OCI-LY3 (cell line): ENCODE measurements around the gene MACROD2.

Experiments used
- H2AFZ ChIP-seq: fragments of 200-600, 300-600 bp; shearing (Covaris generic); 2 replicates; pipeline ENCODE4 v1.6.0; 2014; ENCODE audit warnings: antibody characterized with exemption, low read depth, low read length
- H3K27ac ChIP-seq: fragments of 200-600, 300-600 bp; sonication (generic); 2 replicates; pipeline ENCODE4 v1.5.1; 2014; ENCODE audit warnings: mild to moderate bottlenecking, low read length, moderate library complexity, mixed read lengths
- H3K27me3 ChIP-seq: fragments of 200-600, 300-600 bp; sonication (generic); 2 replicates; pipeline ENCODE4 v1.6.1; 2014; ENCODE audit warnings: low read depth, low read length, mixed read lengths
- H3K36me3 ChIP-seq: fragments of 200-600, 300-600 bp; sonication (generic); replicated peaks from 2 replicates; pipeline ENCODE3; 2014; ENCODE audit warnings: low read depth, low read length, mixed read lengths
- H3K4me1 ChIP-seq: fragments of 300-600, 200-600 bp; sonication (generic); 2 replicates; pipeline ENCODE4 v1.6.1; 2014; ENCODE audit warnings: low read length, mixed read lengths
- H3K4me2 ChIP-seq: fragments of 200-600, 300-600 bp; sonication (generic); 2 replicates; pipeline ENCODE4 v1.6.1; 2014; ENCODE audit warnings: low read length, mixed read lengths
- H3K4me3 ChIP-seq: fragments of 300-600, 200-600 bp; sonication (generic); 2 replicates; pipeline ENCODE4 v1.5.1; 2014; ENCODE audit warnings: antibody characterized with exemption, mild to moderate bottlenecking, low read length, moderate library complexity
- H3K79me2 ChIP-seq: fragments of 300-600, 200-600 bp; shearing (Covaris generic); 2 replicates; pipeline ENCODE4 v1.6.1; 2014; ENCODE audit warnings: mild to moderate bottlenecking, low read length, mixed read lengths
- H3K9ac ChIP-seq: fragments of 300-600, 200-600 bp; shearing (Covaris generic); 2 replicates; pipeline ENCODE4 v1.6.0; 2014; ENCODE audit warnings: mild to moderate bottlenecking, low read length, moderate library complexity
- H3K9me3 ChIP-seq: fragments of 200-600, 300-600 bp; shearing (Covaris generic); 2 replicates; pipeline ENCODE4 v1.6.1; 2014; ENCODE audit warnings: low read length, mixed read lengths; ENCODE audit not compliant: insufficient read depth
- H4K20me1 ChIP-seq: fragments of 200-600, 300-600 bp; sonication (generic); 2 replicates; pipeline ENCODE4 v1.6.1; 2016; ENCODE audit warnings: low read length, mixed read lengths; ENCODE audit not compliant: insufficient read depth
- CTCF ChIP-seq: fragments of 200-600, 300-600 bp; sonication (generic); IDR thresholded peaks from 2 replicates; pipeline ENCODE4 v1.5.1; 2014; ENCODE audit warnings: antibody characterized with exemption, low read length, low read depth
- EZH2phosphoT487 ChIP-seq: fragments of 200-600 bp; shearing (Covaris generic); IDR thresholded peaks from 2 replicates; pipeline ENCODE4 v1.6.1; 2018; ENCODE audit warnings: antibody characterized with exemption, mixed run types, low read depth

Gene MACROD2

GRCh38 chr20:15439551-15439950, 1444.2 kb downstream of the MACROD2 start:
- no peaks in the 10 kb centered on the region for H3K36me3 ChIP-seq
- H3K9me3 ChIP-seq = no peaks in the 10 kb centered on the region
- TF ChIP-seq EZH2phosphoT487 (no peak), CTCF (no peak)
- no peak overlapping the region for H3K27ac ChIP-seq
- no peaks in the 10 kb centered on the region for H4K20me1 ChIP-seq
- H3K9ac ChIP-seq = no peak overlapping the region
- H3K4me2 ChIP-seq = no peak overlapping the region
- peaks cover 13% of the 10 kb centered on the region for H3K4me1 ChIP-seq
- no peak overlapping the region for H2AFZ ChIP-seq
- no peaks in the 10 kb centered on the region for H3K27me3 ChIP-seq
- H3K79me2 ChIP-seq = no peaks in the 10 kb centered on the region
- H3K4me3 ChIP-seq = no peak overlapping the region

GRCh38 chr20:15440049-15440820, 1444.9 kb downstream of the MACROD2 start:
- no peak overlapping the region for H3K27ac ChIP-seq
- no peaks in the 10 kb centered on the region for H3K36me3 ChIP-seq
- peaks cover 13% of the 10 kb centered on the region for H3K4me1 ChIP-seq
- no peaks in the 10 kb centered on the region for H3K79me2 ChIP-seq
- no peaks in the 10 kb centered on the region for H4K20me1 ChIP-seq
- H3K9ac ChIP-seq = no peak overlapping the region
- no peaks in the 10 kb centered on the region for H3K9me3 ChIP-seq
- 0 out of 2 replicates have a peak overlapping the region, but pooled peaks have one; percentile 0 for H2AFZ ChIP-seq
- H3K4me2 ChIP-seq = peak overlapping the region; percentile 51
- peak; percentile 32; the same call in 1 of the 2 replicates for TF ChIP-seq CTCF
- no peak for TF ChIP-seq EZH2phosphoT487
- H3K27me3 ChIP-seq = no peaks in the 10 kb centered on the region
- peak overlapping the region; percentile 23 for H3K4me3 ChIP-seq

- H4K20me1 ChIP-seq = no peaks in the 10 kb centered on the region
- no peak for TF ChIP-seq EZH2phosphoT487
- no peak for TF ChIP-seq CTCF
- H3K36me3 ChIP-seq = no peaks in the 10 kb centered on the region
- no peak overlapping the region for H2AFZ ChIP-seq
- H3K4me1 ChIP-seq = peaks cover 7% of the 10 kb centered on the region
- H3K9ac ChIP-seq = no peak overlapping the region
- no peaks in the 10 kb centered on the region for H3K27me3 ChIP-seq
- no peaks in the 10 kb centered on the region for H3K9me3 ChIP-seq
- H3K4me3 ChIP-seq = no peak overlapping the region
- H3K4me2 ChIP-seq = no peak overlapping the region
- H3K27ac ChIP-seq = no peak overlapping the region
- no peaks in the 10 kb centered on the region for H3K79me2 ChIP-seq
Measured at GRCh38 chr20:15445056-15445840, 1449.9 kb downstream of the MACROD2 start.

GRCh38 chr20:15446373-15446772, 1451.1 kb downstream of the MACROD2 start:
- no peak overlapping the region for H3K9ac ChIP-seq
- H2AFZ ChIP-seq = no peak overlapping the region
- H3K36me3 ChIP-seq = no peaks in the 10 kb centered on the region
- no peak for TF ChIP-seq CTCF
- no peak for TF ChIP-seq EZH2phosphoT487
- H3K4me1 ChIP-seq = no peaks in the 10 kb centered on the region
- H3K4me3 ChIP-seq = no peak overlapping the region
- no peaks in the 10 kb centered on the region for H3K27me3 ChIP-seq
- H3K9me3 ChIP-seq = no peaks in the 10 kb centered on the region
- no peak overlapping the region for H3K4me2 ChIP-seq
- H3K27ac ChIP-seq = no peak overlapping the region
- H4K20me1 ChIP-seq = no peaks in the 10 kb centered on the region
- H3K79me2 ChIP-seq = no peaks in the 10 kb centered on the region
